HFF-Myc (cell line): ENCODE data around the gene TNK1.

Experiments
- DNase-seq: peaks from one replicate; pipeline ENCODE4 v3.0.0-alpha.2; 2011; ENCODE audit warnings: low read depth; ENCODE audit errors: extremely low read depth
- H3K4me3 ChIP-seq: replicated peaks from 2 replicates; pipeline ENCODE4 v1.5.1; 2011; ENCODE audit warnings: low read depth, mild to moderate bottlenecking, control low read depth, low read length
- TF ChIP-seq, protein P1 (sequence below): IDR thresholded peaks from 2 replicates; pipeline ENCODE4 v1.5.1; 2012; ENCODE audit warnings: mild to moderate bottlenecking, low read depth, low read length, control low read depth; ENCODE audit errors: missing control alignments

Gene TNK1

GRCh38 chr17:7414837-7415236 lies 33.9 kb downstream of the TNK1 start:
- TF ChIP-seq, protein P1, sequence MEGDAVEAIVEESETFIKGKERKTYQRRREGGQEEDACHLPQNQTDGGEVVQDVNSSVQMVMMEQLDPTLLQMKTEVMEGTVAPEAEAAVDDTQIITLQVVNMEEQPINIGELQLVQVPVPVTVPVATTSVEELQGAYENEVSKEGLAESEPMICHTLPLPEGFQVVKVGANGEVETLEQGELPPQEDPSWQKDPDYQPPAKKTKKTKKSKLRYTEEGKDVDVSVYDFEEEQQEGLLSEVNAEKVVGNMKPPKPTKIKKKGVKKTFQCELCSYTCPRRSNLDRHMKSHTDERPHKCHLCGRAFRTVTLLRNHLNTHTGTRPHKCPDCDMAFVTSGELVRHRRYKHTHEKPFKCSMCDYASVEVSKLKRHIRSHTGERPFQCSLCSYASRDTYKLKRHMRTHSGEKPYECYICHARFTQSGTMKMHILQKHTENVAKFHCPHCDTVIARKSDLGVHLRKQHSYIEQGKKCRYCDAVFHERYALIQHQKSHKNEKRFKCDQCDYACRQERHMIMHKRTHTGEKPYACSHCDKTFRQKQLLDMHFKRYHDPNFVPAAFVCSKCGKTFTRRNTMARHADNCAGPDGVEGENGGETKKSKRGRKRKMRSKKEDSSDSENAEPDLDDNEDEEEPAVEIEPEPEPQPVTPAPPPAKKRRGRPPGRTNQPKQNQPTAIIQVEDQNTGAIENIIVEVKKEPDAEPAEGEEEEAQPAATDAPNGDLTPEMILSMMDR = no peak
- H3K4me3 ChIP-seq = no peak overlapping the region
- no peak for DNase-seq

DNA sequence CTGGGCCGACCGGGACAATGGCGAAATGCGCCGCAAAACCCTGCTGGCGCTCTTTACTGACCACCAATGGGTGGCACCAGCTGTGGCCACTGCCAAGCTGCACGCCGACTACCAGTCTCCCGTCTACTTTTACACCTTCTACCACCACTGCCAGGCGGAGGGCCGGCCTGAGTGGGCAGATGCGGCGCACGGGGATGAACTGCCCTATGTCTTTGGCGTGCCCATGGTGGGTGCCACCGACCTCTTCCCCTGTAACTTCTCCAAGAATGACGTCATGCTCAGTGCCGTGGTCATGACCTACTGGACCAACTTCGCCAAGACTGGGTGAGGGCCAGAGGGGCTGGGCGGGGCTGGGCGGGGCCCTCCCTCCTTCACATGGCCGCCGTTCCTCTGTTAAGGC lies 34.9 kb downstream of the TNK1 start:
- TF ChIP-seq, protein P1 = no peak
- DNase-seq = no peak
- H3K4me3 ChIP-seq = no peak overlapping the region

DNA sequence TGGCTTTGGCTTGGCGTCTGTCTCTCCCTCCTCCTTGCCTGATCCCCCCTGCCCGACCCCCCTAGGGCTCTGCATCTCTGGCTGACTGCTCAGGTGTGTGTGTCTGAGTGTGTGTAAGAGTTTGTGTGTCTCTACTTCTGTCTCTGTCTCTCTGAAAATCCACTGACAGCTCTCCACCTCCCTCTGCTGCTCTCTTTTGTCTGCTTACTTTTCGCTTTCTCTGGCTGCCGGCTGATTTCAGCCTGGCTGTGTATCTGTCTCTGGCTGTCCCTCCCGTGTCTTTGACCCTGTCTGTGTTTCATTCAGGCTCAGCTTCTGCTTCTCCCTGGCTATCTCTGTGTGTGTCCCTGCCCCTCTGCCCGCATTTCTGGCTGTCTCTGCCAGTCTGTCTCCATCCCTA lies 35.4 kb downstream of the TNK1 start:
- TF ChIP-seq, protein P1 = no peak
- no peak overlapping the region for H3K4me3 ChIP-seq
- DNase-seq = no peak

- TF ChIP-seq, protein P1 = no peak
- no peak for DNase-seq
- no peak overlapping the region for H3K4me3 ChIP-seq
These were observed 36.3 kb downstream of the TNK1 start for GRCh38 chr17:7417056-7417655.

GRCh38 chr17:7418472-7419152 lies 37.7 kb downstream of the TNK1 start:
- TF ChIP-seq, protein P1 = no peak
- no peak for DNase-seq
- no peak overlapping the region for H3K4me3 ChIP-seq

GRCh38 chr17:7419819-7420610 lies 39.1 kb downstream of the TNK1 start, which contains the start of gene SPEM1:
Gene SPEM1 (plus strand): TSS chr17:7420324. CDS start chr17:7420385, 61 bp downstream.
- H3K4me3 ChIP-seq = no peak within 1 kb of the TSS
- no peak for DNase-seq
- TF ChIP-seq, protein P1 = no peak
